Stimulated activated CD8-positive, alpha-beta memory T cell treated with anti-CD3 and anti-CD28 coated beads, Interleukin-15, amount 100 ng/mL, for 4 hours (primary cell): Measurements from ENCODE around the gene LACTB.

Experiments used
- DNase-seq, 2 donors: peaks; one replicate each; pipeline ENCODE4 v3.0.0-alpha.2; 2020; ENCODE audit warnings: low read depth in 2 of 2

Gene LACTB, protein sequence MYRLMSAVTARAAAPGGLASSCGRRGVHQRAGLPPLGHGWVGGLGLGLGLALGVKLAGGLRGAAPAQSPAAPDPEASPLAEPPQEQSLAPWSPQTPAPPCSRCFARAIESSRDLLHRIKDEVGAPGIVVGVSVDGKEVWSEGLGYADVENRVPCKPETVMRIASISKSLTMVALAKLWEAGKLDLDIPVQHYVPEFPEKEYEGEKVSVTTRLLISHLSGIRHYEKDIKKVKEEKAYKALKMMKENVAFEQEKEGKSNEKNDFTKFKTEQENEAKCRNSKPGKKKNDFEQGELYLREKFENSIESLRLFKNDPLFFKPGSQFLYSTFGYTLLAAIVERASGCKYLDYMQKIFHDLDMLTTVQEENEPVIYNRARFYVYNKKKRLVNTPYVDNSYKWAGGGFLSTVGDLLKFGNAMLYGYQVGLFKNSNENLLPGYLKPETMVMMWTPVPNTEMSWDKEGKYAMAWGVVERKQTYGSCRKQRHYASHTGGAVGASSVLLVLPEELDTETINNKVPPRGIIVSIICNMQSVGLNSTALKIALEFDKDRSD

DNA sequence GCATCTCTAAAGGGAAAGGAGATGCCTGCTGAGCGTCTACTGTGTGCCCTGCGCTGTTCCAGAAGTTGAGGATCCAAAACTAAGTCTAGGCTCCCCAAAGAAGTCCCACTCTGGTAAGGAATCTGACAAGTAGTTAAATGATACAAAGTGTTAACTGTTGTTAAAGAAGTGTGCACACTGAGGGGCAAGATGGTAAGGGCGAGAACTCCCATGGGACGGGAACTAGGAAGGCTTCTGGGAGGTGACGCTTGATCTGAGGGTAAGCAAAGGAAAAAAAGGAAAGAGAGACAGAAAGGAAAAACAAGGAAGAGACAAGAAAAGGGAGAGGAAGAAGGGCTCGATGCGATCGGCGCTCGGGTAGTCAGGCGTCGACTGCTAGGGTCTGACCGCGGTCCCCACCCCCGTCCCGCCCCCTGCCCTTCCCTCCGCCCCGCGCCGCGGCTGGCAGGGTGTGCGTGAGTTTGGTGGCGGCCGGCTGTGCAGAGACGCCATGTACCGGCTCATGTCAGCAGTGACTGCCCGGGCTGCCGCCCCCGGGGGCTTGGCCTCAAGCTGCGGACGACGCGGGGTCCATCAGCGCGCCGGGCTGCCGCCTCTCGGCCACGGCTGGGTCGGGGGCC lies at the start of gene LACTB:
Gene LACTB, plus strand, starts transcription at position 480 of the 620 bp plus-strand sequence. Its CDS starts 11 bp downstream, at position 491.
- peak; percentile 55 to 58 for DNase-seq

DNA sequence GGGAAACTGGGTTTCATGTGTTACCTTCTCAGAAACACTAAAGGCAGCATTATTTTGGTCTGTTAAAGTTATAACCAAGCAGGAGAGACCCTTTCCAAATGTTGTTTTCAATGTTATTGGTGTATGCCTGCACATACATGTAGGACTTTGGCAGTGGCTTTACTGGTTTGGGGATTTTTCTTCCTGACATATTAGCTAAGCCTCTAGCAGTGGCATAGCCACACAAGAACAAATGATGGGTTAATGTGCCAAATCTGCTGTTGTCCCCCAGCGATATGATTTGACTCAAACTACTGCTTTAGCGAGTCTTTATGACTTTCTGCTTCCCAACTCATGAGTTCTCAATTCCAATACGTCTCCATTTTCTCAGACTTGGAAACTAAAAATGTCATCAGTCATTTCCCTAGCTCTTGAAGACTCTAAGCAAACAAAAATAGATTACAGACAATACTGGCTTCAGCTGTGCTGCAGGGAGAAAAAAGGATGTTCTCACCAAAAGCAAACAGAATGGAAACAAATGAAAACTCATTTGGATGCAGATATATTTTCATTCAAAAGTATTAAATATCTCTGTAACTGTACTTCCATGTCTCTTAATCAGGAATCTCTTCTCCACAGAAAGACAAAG lies 49.5 kb upstream of the LACTB start:
- DNase-seq, result no peak

DNA sequence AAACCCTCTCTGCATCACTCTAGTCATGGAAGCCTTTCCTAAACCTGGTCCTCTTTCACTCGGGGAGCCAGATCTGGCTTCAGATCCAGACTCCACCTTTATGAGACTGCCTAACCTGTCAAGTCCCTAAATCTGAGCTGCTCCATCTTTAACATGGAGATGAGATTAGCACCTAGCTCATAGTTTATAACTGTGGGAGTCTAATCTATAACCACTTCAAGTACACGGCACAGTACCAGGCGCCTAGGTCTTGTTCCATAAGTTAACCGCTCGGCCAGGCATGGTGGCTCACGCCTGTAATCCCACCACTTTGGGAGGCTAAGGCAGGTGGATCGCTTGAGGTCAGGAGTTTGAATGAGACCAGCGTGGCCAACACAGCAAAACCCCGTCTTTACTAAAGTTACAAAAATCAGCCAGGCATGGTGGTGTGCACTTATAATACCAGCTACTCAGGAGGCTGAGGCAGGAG lies 48.8 kb upstream of the LACTB start:
- no peak for DNase-seq

DNA sequence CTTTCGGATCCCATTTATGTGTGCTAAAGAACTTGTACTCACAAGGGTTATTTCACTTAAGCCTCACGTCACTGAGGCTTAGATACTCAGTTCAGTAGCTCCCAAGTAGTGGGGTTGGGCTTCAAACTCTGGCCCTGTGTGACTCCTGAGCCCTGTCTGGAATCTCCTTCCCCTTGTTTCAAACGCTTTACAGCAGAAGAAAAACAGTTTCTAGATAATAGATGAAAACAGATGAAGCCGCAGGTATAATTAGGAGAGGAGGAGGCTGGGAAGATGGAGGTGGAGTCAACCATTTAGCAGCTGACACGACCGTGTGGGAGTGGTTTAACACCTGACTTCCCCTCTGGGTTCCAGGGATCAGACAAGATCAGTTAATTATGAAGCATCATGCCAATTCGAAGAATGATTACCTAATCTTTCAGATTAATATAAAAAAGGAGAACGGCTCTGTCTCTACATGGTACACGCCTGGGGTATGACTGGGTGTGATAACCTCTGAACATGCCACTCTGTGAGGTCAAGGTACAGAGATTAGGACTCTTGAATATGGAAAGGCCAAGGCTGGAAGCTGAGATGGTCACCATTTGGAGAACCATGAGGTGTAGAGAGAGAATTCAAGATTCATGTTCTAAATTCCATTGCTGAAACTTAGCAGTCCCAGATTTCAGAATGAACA lies 48.0 kb upstream of the LACTB start:
- DNase-seq, result no peak

DNA sequence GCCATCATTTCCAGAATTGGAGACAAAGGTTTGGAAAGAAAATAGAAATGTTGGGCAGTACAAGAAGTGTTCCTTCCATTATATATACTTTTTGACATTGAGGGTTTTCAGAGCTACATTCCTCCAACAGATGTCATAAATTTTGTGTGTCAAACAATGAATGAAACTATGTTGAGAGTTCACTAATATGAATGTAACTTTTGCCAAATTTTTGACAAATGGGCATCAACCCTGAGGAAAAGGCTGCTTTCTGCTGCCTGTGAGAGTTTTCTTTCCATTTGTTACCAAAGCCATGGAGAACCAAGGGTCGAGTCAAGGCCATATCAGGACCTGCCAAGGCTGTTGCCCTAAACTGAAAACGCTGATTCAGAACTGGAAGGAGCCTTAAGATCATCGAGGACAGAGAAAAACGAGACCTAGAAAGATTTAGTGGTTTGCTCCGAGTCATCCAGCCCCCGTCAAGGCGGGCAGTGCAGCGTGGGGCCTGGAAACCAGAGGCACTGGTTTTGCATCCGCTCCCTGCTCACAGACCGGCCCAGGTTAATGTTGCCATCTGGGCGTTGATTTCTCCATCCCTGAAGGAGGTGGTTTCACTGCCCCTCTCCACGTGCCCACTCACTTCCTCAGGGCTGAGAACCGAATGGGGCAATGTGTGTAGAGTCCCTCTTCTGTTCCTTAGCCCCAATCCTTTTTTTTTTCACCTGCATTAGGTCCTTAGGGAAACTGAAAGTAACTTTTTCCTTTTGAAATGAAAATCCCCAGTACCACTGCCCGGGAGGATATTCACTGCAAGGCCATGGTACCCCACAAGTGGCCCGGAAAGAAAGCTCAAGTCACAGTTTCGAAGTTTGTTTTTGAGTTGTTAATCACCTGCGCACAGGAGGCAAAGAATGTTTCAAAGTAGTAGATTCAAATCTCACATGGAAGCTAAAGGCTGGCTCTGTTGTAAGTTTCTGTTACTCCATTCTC lies 46.4 kb upstream of the LACTB start:
- DNase-seq, result no peak

DNA sequence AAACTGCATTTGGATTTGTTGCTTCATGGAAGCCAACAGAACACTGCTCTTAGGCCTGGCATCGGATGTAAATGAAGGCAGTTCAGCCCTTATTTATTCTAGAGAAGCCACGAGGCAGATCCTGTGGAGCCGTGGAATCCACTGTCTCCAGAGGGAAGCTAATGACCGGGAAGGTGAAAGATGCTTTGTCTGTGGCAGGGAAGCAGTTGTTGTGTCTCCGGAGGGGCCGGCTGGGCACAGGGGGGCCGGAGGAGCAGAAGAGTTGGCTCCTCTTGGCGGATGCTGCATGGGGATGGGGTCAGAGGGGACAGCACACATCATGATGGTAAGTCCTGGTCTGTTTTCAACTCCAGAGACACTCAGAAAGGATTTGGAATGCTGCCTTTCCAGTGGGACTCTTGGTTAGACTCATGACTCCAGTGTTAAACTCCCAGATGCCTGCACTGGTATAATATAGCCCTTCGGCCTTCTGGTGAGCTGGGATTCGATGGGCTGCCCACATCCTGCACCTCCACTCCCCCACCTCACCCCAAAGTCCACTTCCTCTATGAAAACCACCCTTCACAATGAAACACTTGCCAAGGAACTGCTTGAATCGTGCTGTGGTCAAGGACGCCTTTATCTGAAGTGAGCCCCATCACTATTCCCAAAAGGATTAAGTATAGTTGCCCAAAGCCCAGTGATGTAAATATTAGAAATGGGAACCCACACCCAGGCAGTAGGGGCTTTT lies 45.5 kb upstream of the LACTB start:
- DNase-seq, result no peak

DNA sequence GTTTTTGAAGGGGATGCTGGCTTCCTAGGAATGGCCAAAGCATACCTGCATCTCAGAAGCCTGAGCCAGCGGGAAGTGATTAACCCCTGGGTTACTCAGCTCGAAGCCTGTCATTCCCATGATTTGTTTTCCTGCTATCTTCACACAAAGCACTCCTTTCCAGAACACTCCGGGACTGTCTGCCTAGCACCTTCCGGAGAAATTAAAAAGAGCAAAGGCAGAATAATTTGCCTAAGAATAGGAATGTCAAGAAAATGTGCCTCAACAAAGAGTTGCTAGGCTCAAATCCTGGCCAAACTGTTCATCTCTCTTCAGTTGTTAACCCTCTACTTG lies 45.0 kb upstream of the LACTB start:
- no peak for DNase-seq

DNA sequence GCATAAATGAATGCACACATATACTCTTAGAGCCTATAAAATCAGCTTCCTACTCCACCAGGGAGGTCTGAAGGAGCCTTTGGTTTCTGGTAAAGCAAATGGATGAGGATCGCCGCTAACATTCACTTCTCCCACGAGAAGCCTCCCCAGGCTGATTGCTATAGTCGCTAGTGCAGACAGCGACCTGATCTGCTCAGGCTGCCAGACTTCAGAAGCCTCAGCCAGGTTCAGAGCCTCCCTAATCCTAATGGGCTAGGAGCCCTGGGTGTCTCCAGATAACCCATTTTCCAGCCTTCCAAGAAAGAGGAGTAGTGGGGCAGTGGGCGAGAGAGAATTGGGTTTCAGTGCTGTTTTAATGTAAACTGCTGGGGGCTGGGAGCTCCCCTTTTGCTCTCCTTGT lies 43.7 kb upstream of the LACTB start:
- no peak for DNase-seq

DNA sequence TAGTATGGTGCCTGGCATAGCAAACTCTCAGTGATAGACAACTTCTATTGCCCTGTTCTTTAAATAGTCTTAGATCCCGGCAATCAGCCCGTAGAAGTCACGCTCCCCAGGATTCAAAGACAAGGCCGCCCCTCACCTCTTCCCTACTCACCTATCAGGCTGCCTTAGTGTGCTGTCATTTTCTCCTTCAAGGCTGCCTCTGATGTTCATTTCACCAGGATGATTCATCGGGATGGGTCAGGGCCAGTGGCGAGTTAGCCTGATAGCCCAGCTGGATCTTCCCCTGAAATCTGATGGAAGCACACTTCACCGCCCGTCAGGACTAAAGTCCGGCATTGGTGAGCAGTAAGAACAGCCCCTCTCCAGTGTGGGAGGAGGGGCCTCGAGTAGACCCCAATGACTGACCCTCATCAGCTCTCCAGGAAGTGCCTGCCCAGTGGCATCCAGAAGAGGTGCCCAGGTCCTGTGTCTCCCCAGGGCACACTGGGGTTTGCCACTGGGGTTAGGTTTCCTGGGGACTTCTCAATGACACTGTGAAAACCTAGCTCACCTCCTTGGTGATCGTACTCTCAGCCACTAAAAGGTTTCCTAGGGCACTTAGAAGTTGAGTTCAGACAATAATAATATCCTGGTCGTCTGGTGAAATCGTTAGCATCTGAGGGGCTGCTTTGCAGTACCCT lies 41.6 kb upstream of the LACTB start:
- DNase-seq, result no peak

DNA sequence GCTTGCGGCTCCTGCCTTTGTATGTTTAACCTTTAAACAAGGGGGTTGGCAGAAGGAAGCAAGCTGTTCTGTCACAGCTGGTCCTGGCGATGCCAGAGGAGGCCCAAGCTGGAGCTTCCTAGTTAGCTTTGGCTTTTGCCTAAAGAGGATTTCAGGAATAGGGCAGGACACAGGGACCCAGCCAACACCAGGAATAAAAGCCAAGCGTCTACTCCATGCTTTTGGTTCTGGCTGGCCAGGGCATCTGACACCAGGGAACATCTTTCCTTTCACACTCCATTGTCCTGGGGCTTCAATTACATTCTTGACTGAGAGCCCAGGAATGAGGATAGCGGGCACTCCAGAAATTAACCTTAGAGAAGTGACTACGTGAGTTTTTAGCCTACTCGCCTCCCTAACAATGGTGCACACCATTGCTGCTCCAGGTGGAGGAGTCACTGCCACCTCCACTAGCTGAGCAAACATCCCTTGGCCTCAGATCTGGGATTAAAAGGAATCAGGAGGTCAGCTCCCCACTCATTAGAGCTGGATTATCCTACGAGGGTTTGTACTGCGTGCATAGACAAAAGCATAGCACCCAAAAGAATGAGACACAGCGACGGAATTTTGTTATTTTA lies 40.9 kb upstream of the LACTB start:
- no peak for DNase-seq

DNA sequence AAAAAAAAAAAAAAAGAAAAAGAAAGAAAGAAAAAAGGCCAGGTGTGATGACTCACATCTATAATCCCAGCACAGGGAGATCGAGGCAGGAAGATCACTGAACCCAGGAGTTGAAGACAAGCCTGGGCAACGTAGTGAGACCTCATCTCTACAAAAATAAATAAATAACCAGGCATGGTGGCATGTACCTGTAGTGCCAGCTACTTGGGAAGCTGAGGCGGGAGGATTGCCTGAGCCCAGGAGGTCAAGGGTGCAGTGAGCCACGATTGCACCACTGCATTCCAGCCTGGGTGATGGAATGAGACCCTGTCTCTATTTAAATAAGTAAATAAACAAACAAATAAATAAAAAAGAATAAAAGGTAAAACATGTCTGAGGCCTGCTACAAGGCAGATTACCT lies 39.3 kb upstream of the LACTB start:
- DNase-seq, result no peak

DNA sequence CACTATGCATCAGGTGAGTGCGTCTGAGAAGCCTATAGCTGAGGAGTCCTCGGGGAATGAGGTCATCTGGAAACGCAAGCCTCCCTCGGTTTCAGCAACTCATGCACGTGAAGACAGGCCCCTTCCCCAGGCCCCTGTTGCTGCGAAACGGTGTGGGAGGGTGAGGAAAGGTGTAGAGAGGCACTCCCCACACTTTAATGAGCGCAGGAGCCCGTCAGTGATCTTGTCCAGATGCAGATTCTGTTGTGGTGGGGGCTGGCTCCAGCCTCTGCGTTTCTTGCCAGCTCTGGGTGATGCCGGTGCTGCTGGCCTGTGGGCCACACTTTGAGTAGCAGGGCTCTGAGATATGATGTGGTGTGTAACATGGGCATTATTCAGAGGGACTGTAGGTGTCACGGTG lies 38.6 kb upstream of the LACTB start:
- no peak for DNase-seq

DNA sequence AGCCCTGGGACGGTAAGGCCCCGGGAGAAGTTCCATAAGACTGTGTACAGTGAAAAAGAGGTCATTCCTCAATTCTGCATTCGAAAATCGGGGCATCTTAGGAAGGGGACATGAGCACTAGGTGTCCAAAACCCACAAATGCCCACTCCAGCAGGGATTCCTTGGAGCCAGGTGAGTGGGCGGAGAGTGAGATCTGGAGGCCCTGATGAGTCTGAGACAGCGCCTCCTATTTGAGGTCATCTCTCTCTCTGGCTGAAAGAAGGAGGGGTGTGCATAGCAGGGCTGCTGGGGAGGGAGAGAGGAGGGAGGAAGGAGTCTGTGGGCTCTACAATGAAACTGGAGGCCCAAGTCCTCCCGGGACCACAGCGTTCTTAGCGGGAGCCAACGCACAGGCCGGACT lies 38.1 kb upstream of the LACTB start:
- no peak for DNase-seq

DNA sequence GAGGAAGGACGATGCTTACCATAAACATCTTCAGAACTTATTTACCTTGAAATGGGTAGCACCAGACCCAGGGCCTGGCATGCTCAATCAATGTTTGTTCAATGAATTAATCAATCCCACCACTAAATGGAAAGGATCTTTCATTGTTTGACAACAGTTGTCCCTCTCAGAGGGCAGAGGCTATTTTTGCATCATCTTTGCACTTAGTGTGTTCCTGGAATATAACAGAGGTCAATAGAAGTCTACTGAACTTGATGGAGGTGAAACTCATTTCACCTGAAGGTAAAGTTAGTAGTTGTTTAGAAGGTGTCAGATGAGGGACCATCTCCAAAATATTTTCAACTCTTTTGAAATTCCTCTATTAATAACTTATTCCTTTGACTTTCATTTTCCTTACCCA lies 36.9 kb upstream of the LACTB start:
- DNase-seq, result no peak

DNA sequence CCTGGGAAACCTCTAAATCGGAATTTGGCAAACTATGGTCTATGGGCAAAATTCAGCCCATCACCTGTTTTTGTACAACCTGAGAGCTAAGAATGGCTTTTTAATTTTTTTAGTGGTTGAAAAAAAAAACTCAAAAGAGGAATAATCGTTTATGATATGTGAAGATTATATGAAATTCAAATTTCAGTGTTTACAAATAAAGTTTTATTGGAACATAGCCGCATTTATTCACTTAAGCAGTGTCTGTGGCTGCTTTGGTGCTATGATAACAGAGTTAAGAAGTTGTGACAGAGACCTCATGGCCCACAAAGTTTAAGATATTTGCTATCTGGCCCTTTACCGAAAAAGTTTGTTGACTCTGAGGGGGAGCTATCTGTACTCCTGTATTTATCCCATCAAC lies 36.4 kb upstream of the LACTB start:
- no peak for DNase-seq

DNA sequence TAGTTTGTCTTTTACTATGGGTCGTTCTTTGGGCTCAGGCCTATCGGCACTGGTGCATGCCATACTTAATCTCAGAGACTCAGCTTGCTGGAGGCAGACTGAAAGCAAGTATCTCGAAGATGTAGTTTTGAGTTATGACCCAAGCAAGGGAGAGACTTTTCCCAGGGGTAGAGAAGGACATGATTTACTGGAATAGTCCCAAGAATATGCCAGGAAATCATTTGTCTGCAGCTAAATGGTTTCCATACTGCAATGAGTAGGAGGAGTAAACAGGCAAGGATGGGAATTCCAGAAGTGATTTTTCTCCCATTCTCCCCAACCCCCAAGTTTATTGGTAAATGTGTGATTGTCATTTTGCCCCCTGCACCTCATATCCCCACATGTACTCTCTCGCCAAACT lies 35.4 kb upstream of the LACTB start:
- no peak for DNase-seq

DNA sequence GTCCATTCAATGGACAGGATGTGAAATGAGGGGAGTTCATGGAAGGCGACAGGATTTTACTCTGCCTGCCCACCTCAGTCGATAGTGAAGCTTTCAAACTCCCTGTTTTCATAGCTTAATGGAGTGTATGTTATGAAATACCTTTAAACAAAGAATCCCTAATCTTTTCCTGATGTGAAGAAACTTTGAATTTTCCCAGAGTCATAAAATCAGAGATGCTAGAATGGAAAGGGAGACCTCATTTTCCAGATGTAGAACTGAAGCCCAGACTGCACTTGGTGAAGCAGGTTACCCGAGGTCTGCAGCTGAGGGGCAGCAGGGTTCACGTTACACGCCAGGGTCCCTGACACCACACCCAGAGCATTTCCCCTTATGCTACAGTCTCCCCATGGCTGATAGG lies 34.7 kb upstream of the LACTB start:
- no peak for DNase-seq

DNA sequence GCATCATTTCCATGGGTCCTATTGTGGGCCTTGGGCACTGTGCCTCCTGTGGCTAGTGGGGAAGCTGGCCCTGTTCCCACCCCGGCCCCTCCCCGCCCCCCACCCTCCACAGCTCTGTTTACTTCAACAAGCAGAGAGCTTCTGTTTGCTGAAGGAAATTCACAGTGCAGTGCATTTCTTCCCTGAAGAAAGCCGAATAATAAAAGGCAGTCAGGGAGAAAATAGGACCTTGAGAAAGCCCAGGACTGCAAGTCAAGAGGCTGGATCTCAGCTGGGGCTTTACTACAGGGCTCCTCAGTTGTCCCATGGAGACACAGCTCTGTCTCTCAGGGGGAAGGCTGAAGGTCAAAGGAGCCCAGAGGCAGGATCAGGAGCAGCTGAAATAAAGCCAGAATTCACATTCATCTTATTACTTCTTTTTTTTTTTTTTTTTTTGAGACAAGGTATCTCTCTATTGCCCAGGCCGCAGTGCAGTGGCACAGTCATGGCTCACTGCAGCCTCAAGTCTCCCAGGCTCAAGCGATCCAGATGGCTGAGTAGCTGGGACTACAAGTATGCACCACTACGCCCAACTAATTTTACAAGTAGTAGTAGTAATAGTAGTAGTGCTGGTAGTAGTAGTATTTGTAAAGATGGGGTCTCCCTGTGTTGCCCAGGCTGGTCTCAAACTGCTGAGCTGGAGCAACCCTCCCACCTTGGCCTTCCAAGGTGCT lies 33.0 kb upstream of the LACTB start:
- no peak for DNase-seq
